GM12874 (cell line): ENCODE data around the gene NUP43.
A peak's percentile ranks its signal among the peaks of the same experiment; 100 is the strongest.

Experiments
- CTCF ChIP-seq: IDR thresholded peaks from 2 replicates; pipeline ENCODE4 v1.5.1; 2011; ENCODE audit warnings: low read depth, mild to moderate bottlenecking, control low read depth, low read length, moderate library complexity; ENCODE audit not compliant: insufficient read depth

The NUP43 gene

GRCh38 chr6:149728499-149729234, 17.7 kb downstream of the NUP43 start:
- no peak for TF ChIP-seq CTCF

GRCh38 chr6:149727793-149728498, 18.4 kb downstream of the NUP43 start:
- TF ChIP-seq CTCF = no peak

GRCh38 chr6:149725785-149726184, 20.5 kb downstream of the NUP43 start:
- no peak for TF ChIP-seq CTCF

GRCh38 chr6:149723771-149724417, 22.4 kb downstream of the NUP43 start:
- TF ChIP-seq CTCF = peak; percentile 73

GRCh38 chr6:149723262-149723661, 23.1 kb downstream of the NUP43 start:
- no peak for TF ChIP-seq CTCF

GRCh38 chr6:149719531-149719930, 26.8 kb downstream of the NUP43 start:
- no peak for TF ChIP-seq CTCF
